HG02884 (cell line): ENCODE data around the gene IGSF21.

Source experiments
- ATAC-seq: cut with Tn5 transposase; IDR thresholded peaks from one replicate; pipeline ENCODE4 v1.9.1; 2021; ENCODE audit warnings: mild to moderate bottlenecking, moderate library complexity; ENCODE audit not compliant: unreplicated experiment

Gene IGSF21

GRCh38 chr1:18292531-18292930 lies 184.9 kb downstream of the IGSF21 start:
- ATAC-seq, result no peak

DNA sequence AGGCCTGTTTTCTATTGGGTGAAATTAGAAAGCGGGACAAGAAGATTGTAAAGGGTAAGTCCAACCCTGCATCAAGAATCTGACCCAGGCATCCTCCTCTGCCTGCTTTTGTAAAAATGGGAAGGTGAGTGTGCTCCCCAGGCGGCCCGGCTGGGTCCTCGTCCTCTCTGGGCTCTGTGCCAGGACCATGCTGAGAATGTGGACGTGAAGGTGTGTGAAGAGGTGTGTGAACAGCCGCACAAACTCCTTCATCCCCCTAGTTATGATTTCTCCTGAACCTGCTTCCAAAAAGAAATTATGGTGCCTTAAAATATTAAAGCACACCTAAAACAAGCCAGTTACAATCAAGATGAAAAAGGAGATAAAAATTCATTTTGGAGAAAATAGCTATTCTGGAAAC lies 185.7 kb downstream of the IGSF21 start:
- no peak for ATAC-seq

DNA sequence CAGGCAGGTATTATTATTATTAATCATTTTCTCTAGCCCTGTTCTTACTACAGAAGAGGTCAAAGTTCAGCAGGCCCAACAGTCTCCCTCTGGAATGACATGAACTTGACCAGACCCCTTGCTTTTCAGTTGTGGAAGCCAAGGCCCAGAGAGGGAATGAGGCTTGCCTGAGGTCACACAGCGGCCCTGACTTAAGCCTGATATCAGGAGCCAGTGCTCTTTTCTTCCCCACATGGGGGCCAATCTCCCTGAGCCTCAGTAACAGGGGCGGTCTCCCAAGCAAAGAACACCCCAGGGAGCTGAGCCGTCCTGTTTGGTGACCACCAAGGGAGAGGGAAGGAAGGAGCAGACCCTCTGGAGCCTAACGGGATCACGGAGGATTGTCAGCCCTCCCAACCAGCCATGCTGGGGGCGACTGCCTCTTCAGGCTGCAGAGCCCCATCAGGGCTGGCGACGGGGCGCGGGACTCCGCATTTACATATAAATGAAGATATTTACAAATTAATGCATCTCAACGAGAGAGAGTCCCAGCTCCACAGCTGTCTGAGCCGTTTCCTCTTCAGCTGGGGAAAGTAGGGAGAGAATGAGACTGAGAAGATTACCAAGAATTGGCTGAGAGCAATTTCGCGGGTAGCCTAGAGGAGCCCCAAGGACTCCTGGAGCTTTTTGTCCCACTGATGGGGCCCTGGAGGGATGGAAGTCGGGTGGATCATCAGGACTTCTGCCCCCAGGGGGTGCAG lies 187.0 kb downstream of the IGSF21 start:
- no peak for ATAC-seq

DNA sequence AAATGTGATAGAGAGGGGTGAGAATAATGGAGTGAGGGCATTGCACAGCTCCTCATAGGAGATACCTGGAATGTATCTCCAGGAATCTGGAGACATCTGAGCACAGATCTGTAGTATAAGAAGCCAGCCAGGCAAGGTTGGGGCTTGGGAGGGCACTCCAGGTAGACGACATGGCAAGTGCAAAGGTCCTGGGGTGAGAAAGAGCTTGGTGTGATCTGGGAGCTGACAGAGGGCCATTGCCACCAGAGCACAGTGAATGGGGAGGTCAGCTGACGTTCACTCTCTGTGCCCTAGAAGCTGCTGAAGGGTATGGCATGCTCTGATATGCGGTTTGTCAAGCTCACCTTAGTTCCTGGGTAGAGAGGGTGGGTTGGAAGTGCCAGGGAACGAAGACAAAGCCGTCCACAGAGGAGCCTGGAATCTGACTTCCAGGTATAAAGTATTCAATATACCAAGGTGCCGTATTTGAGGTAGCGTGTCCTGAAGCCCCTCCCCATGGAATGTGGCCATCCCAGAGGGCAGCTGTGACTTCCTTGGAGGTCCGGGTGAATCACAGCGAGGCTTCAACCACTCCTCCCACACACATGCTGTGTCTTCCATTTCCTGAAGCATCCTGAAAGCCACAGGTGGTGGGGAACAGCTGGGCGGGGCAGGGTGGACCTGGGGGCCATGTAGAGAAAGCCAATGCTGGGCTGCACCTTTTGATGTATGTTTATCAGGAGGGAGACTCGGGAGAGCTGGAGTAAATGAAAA lies 190.5 kb downstream of the IGSF21 start:
- ATAC-seq, result no peak

DNA sequence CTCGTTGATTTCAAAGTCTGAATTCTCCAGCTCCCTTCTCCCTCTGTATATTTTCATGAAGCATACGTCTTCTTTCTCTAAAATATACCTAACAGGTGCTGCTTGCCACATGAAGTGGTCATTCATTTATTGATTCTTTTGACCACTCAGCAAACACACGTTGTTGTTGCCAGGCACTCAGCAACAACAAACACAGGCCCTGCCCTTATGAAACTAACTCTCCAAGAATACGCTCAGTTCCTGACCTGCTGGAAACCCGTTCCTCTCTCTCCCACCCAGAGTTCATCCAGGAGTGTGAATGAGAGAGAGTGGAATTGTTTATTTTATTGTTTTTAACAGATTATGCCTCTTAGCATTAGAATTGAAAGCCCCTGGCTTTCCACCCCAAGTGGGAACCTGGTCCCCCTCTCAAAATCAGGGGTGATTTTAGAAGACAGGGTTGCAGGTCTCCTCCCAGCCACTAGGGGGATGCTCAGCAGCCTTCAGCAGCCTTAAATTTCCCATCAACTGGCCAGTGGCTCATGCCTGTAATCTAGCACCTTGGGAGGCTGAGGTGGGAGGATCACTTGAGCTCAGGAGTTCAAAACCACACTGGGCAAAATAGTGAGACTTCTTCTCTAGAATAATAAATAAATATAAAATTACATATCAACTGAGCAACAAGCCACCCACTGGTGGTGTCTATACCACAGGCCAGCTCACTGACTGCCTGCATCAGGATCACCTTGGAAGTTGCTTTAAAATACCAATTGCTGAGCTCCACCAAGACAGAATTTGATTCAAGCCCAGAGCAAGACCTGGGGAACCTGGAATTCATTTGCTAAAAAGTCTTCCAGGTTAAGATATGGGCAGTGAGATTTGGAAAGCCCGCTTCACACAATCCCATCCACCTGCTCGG lies 192.1 kb downstream of the IGSF21 start:
- no peak for ATAC-seq

GRCh38 chr1:18300376-18300775 lies 192.8 kb downstream of the IGSF21 start:
- no peak for ATAC-seq

DNA sequence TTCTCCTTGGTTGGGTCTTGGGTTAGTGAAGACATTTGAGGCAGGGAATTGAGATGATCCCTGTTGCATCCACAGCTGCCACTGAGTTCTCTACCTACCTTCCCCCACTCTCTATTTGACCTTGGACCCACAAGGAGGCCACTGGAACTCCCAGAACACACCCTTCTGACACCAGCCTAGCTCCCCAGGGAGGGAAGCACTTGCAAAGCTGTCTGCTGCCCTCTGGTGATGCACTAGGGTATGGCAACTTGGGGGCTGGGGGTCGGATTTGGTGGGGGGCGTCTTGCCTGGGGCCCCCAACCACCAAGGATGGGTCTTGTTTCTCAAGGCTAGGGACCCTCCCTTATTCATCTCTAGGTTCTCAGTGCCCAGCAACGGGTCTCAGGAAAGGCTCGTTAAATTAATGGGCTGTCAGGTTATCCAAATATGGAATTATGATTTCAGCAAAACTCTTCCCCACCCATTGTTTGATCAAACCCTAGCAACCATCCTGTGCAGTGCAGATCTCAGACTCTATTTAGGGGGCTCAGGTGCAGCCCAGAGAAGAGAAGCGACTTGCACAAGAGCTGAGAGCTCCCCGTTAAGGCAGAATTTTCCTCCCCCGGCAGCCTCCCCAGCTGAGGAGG lies 195.3 kb downstream of the IGSF21 start:
- ATAC-seq, result no peak

GRCh38 chr1:18304151-18304869 lies 196.7 kb downstream of the IGSF21 start:
- no peak for ATAC-seq

GRCh38 chr1:18305182-18305795 lies 197.7 kb downstream of the IGSF21 start:
- ATAC-seq, result no peak

DNA sequence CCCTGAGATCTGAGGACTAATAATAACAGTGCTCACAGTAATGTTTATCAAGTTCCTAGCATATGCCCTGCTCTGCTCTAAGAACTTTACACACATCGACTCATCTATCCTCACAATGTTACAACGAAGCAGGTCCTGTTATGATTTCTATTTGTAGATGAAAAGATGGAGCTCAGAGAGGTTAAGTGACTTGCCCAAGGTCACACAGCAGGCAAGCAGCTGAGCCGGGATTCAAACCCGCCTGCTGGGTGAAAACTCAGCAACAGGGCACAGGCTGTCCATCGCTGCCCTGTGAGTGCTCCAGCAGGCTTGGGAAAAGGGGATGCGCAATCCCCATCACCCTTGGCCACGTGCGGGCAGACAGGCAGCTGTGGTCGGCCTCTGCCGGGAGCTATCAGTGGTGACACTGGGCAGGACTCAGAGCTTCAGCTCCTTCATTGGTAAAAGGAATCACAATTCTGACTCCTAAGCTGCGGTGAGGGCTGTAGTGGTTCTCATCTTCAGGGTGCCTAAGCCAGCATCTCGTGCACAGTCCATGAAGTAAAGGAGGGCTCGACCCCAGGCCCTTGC lies 199.8 kb downstream of the IGSF21 start:
- no peak for ATAC-seq

DNA sequence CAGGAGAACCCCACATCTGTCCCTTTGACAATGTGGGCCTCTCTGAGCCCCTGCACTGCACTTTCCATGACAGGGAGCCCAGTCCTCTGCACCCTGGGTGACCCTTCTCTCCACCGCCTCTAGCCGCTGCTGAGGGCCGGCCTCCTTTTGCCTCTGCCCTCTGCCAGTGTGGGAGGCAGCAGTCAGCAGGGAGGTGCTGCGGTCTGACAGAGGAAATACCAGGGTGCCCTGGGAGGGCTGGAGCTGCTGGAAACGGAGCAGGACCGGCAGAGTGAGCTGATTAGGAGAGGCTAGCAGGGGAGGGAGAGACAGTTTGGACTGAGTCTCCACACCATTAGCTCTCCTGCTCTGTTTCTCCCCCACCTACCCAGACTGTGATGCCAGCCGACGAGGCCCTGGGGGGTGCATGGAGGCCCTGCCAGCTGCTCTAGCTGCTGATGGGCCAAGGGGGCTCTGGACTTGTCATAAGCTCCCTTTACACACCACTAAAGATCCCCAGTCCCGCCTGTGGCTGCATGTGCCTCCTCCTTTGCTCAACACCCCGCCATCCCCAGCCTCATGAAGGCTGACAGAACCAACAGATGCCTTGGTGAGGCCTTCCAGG lies 202.1 kb downstream of the IGSF21 start:
- ATAC-seq, result no peak

- ATAC-seq, result no peak
Observed at GRCh38 chr1:18312961-18313360, 205.4 kb downstream of the IGSF21 start.

- ATAC-seq, result no peak
Observed at GRCh38 chr1:18313523-18313922, 205.9 kb downstream of the IGSF21 start.

DNA sequence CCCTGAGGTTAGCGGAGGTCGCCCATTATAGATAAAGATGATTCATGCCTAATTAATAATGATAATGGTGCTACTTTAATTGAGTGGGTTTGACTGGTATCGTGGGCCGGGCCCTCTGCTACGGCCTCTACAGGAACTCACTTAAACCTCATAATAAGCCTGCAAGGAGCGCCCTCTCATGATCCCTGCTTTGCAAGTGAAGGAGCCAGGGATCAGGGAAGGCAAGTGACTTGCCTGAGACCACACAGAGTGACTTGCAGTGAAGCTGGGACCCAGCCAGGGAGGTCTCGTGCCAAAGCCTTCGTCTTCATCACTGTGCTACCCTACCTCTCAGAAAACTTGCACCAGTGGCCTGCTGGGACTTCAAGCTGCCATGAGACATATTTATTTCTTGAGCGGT lies 206.8 kb downstream of the IGSF21 start:
- ATAC-seq, result no peak

- ATAC-seq, result no peak
Observed at GRCh38 chr1:18315449-18315848, 207.9 kb downstream of the IGSF21 start.

GRCh38 chr1:18316764-18317163 lies 209.2 kb downstream of the IGSF21 start:
- no peak for ATAC-seq

DNA sequence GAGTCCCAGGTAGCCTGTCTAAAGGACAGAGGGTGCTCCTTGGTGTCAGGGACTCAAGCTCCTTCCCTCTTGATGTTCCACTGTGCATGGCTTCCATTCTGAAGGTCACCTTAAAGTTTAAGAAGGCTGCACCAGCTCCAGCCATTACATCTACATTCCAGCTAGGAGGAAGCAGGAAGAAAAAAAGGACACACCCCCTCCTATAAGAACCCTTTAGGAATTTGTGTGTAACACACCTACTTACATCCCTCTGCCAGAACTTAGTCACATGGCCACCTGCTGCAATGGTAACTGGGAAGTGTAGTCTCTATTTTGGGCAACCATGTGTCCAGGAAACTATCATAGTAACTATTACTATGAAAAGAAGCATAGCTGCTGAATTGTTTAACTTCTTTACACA lies 211.5 kb downstream of the IGSF21 start:
- ATAC-seq, result no peak

DNA sequence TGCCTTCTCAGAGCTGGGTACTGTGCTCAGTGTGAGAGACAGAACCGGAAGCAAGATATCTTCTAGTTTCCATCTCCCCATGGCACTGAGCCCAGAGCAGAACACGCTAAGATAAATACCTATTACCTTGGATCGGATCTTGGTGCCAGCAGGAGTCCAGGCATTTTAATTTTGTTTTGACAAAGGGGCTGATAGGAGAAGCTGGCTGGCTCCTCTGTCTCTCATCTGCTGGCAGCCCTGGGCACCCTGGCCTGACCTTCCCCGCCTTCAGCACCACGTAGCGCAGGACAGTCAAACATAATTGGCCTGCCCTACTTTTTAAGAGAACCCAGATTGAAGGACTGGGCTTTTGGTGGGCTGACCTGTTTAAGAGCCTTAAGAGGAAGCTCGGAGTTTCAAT lies 212.5 kb downstream of the IGSF21 start:
- ATAC-seq, result no peak

GRCh38 chr1:18322368-18323032 lies 214.9 kb downstream of the IGSF21 start:
- ATAC-seq, result no peak
